NCI-H1694 treated with DMSO at 0.1 percent for 48 hours (cell line): Measurements from ENCODE around the gene CELSR1.
A peak's percentile ranks its signal among the peaks of the same experiment; 100 is the strongest.

ENCODE experiments used
- DNase-seq: peaks from one replicate; lab custom pipeline; 2025; lab: John Stamatoyannopoulos, UW

Gene CELSR1

GRCh38 chr22:46362203-46362933 lies 175.1 kb downstream of the CELSR1 start:
- DNase-seq, result no peak

- DNase-seq, result no peak
These were observed 175.6 kb downstream of the CELSR1 start for GRCh38 chr22:46361826-46362202.

GRCh38 chr22:46360891-46361290 lies 176.5 kb downstream of the CELSR1 start:
- DNase-seq, result no peak

- DNase-seq, result no peak
These were observed 177.3 kb downstream of the CELSR1 start for GRCh38 chr22:46360097-46360496.

- no peak for DNase-seq
These were observed 178.1 kb downstream of the CELSR1 start for GRCh38 chr22:46359362-46359761.

GRCh38 chr22:46358766-46359165 lies 178.7 kb downstream of the CELSR1 start:
- DNase-seq, result no peak

GRCh38 chr22:46357711-46358520 lies 179.5 kb downstream of the CELSR1 start:
- DNase-seq, result no peak

- DNase-seq, result no peak
These were observed 180.6 kb downstream of the CELSR1 start for GRCh38 chr22:46356496-46357480.

- DNase-seq, result no peak
These were observed 181.4 kb downstream of the CELSR1 start for GRCh38 chr22:46355996-46356471.

- DNase-seq, result peak; percentile 64
These were observed 181.9 kb downstream of the CELSR1 start for GRCh38 chr22:46355369-46355995.

- no peak for DNase-seq
These were observed 182.5 kb downstream of the CELSR1 start for GRCh38 chr22:46354993-46355305.

- DNase-seq, result no peak
These were observed 183.0 kb downstream of the CELSR1 start for GRCh38 chr22:46354176-46354992.

- DNase-seq, result peak; percentile 27
These were observed 183.8 kb downstream of the CELSR1 start for GRCh38 chr22:46353483-46354105.

GRCh38 chr22:46352691-46353386 lies 184.6 kb downstream of the CELSR1 start:
- DNase-seq, result peak; percentile 96

- DNase-seq, result no peak
These were observed 185.1 kb downstream of the CELSR1 start for GRCh38 chr22:46352276-46352675.

GRCh38 chr22:46351767-46352166 lies 185.7 kb downstream of the CELSR1 start:
- no peak for DNase-seq

GRCh38 chr22:46351131-46351735 lies 186.2 kb downstream of the CELSR1 start:
- no peak for DNase-seq

GRCh38 chr22:46350646-46351045 lies 186.8 kb downstream of the CELSR1 start:
- DNase-seq, result no peak

- no peak for DNase-seq
These were observed 187.3 kb downstream of the CELSR1 start for GRCh38 chr22:46350121-46350520.
